HUES64 (cell line): Measurements from ENCODE around the gene BLOC1S5.
"Not testable (repeated sequence)": the region's sequence is repeated elsewhere in the genome, so short reads cannot be mapped to it uniquely, and the experiment has no call there.

ENCODE experiments used
- H3K27ac ChIP-seq: 2 replicates; pipeline ENCODE4 v1.7.0; 2013; ENCODE audit warnings: low read depth, low read length, inconsistent platforms
- H3K27me3 ChIP-seq: 2 replicates; pipeline ENCODE4 v1.6.1; 2013; ENCODE audit warnings: mild to moderate bottlenecking, low read length; ENCODE audit not compliant: insufficient read depth
- H3K36me3 ChIP-seq: 2 replicates; pipeline ENCODE4 v1.6.1; 2013; ENCODE audit warnings: mild to moderate bottlenecking, low read length; ENCODE audit not compliant: insufficient read depth
- H3K4me1 ChIP-seq: 2 replicates; pipeline ENCODE4 v1.6.1; 2013; ENCODE audit warnings: mild to moderate bottlenecking, low read length, moderate library complexity; ENCODE audit not compliant: insufficient read depth
- H3K4me3 ChIP-seq: 2 replicates; pipeline ENCODE4 v1.5.1; 2013; ENCODE audit warnings: mild to moderate bottlenecking, low read length, moderate library complexity
- H3K9ac ChIP-seq: 2 replicates; pipeline ENCODE4 v1.6.1; 2013; ENCODE audit warnings: mild to moderate bottlenecking, low read depth, low read length
- H3K9me3 ChIP-seq: 2 replicates; pipeline ENCODE4 v1.6.1; 2013; ENCODE audit warnings: low read depth, low read length; ENCODE audit not compliant: insufficient read depth
- WGBS: fragments of 150-250, 120-280 bp; methylation state at CpG from one replicate; pipeline ENCODE4 v1.1.7; 2013; ENCODE audit warnings: missing lambda C conversion rate; 5-methylcytosine and 5-hydroxymethylcytosine counted together

BLOC1S5 gene

DNA sequence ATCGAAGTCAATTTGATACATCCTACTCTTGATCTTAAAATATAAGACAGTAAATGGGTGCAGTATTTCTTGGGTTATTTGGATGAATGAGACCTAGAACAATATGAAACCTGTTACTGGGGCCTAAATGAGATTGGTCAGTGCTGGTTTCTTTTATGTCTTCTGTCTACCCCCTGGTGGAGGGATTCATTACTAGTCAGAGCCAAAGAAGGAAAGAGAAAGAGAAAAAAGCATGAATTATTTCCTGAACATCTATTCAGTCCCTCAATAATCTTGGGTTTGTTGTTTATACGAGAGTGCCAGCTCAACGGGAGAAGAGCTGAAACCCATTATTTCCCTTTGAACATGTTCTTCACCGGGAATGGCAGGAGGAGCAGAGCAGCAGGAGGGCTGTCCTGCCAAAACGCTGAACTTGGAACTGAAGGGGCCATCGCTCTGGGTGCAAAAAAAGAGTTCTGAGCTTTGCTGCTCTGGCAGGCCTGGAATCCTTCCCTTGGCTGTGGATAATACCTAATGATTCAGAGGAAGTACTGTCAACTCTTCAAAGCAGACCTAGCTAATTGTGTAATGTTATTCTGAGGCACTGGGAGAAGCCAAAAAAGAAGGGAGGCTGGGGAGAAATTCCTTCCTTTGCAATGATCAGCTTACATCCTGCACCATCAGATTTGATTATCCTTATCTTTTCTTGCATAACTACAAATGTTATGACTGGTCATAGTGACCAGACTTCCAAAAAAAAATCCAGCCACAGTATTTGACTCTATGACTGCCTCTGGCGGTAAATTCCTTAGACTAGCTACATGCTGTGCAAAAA, 72.0 kb downstream of the BLOC1S5 start:
- Histone ChIP-seq H3K9ac (no peak overlapping the region), H3K4me3 (no peak overlapping the region), H3K27ac (no peak overlapping the region), H3K9me3 (no peaks in the 10 kb centered on the region), H3K4me1 (peaks cover 4% of the 10 kb centered on the region; the same call in 1 of the 2 replicates), H3K36me3 (no peaks in the 10 kb centered on the region), H3K27me3 (no peaks in the 10 kb centered on the region)
- 24% methylated on average over 6 of the region's 7 CpGs for WGBS

DNA sequence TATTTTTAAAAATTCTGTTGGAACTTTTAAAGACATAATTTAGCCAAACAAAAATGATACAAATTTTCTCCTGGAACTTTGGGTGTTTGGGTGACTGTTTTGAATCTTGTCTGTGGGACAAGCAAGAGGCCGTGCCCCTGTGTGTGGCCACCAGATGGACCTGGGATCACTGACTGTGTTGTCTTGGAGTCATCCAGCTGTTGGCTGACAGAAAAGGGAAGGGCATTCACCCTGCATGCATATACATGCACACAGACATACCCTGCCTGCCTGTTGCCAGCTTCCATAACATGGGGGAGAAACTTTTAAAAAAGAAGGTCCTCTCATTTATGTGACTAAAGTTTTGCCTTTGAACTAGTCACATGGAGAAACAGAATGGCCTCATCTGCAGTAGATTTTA, 72.7 kb downstream of the BLOC1S5 start:
- Histone ChIP-seq H3K27me3 (no peaks in the 10 kb centered on the region), H3K4me1 (peaks cover 4% of the 10 kb centered on the region; the same call in 1 of the 2 replicates), H3K9ac (no peak overlapping the region), H3K9me3 (no peaks in the 10 kb centered on the region), H3K36me3 (no peaks in the 10 kb centered on the region), H3K27ac (no peak overlapping the region), H3K4me3 (no peak overlapping the region)
- 82% methylated on average over 1 of the region's 1 CpG for WGBS

DNA sequence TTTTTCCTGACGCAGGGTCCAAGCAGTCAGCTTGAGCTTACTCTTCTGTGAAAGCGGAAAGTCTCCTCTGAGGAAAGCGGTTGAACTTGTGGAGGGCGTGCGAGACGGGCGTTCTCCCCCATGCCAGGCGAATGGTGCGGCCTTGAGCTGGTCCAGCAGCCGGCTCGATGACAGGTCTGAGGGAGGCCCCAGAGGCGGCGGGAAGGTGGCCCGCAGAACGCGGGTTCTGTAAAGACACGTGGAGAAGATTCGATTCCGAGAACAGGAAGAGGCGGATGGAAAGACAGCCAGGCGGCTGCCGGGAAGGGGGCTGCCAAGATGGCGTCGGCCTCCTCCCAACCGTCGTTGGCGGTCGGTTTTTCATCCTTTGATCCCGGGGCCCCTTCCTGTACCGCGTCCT, 78.0 kb downstream of the BLOC1S5 start:
- H3K4me3 ChIP-seq, result no peak overlapping the region
- no peaks in the 10 kb centered on the region for H3K9me3 ChIP-seq
- no peaks in the 10 kb centered on the region for H3K36me3 ChIP-seq
- WGBS, result 95% methylated on average over 31 of the region's 31 CpGs
- no peak overlapping the region for H3K9ac ChIP-seq
- no peak overlapping the region for H3K27ac ChIP-seq
- no peaks in the 10 kb centered on the region for H3K4me1 ChIP-seq
- no peaks in the 10 kb centered on the region for H3K27me3 ChIP-seq

DNA sequence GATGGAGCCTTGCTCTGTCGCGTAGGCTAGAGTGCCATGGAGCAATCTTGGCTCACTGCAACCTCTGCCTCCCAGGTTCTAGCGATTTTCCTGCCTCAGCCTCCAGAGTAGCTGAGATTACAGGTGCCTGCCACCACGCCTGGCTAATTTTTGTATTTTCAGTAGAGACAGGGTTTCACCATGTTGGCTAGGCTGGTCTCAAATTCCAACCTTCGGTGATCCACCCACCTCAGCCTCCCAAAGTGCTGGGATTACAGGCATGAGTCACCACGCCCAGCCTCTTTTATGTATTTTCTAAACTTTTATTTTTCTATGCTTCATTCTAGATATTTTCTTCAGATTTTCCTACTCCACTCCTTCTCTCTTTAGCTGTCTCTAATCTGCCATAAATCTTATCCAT, 80.2 kb downstream of the BLOC1S5 start:
- not testable (repeated sequence) for H3K4me1 ChIP-seq, H3K27ac ChIP-seq, H3K27me3 ChIP-seq, H3K4me3 ChIP-seq, H3K9me3 ChIP-seq, H3K9ac ChIP-seq, H3K36me3 ChIP-seq
- WGBS, result 72% methylated on average over 6 of the region's 6 CpGs

DNA sequence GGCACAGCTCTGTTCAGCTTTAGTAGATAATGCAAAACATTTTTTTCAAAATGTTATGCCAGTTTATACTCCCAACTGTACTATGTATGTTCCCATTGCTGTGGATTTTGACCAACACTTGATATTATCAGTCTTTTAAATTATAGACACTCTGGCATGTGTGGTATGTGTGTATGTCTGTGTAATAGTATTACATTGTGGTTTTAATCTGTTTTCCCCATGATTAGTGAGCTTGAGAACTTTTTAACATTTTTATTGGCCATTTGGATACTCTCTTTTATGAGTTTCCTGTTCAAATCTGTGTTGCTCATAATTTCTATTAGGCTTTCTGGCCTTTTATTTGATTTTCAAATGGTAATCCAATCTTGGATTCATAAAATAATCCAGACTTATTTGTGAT, 84.4 kb downstream of the BLOC1S5 start:
- no peak overlapping the region for H3K9ac ChIP-seq
- no peaks in the 10 kb centered on the region for H3K36me3 ChIP-seq
- H3K9me3 ChIP-seq, result no peaks in the 10 kb centered on the region
- no peak overlapping the region for H3K4me3 ChIP-seq
- H3K27me3 ChIP-seq, result no peaks in the 10 kb centered on the region
- H3K4me1 ChIP-seq, result no peaks in the 10 kb centered on the region
- no peak overlapping the region for H3K27ac ChIP-seq

DNA sequence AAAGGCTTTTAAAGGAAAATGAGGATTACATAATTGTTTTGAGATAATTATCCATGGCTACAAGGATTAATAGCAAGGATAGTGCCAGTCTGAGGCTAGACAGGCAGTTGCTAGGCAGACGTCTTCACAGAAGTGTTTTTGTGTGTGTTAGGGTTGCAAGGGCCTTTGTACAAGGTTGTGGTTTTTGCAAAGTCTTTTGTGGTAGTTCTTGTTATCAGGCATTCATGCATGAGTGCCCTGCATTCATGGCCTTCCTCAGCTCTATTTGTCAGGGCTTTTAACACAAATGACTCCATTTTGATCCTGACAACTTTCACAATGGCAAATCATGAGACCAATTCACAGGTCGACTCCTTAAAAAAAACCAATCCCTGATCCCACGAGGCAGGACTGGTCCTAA, 85.5 kb downstream of the BLOC1S5 start:
- Histone ChIP-seq H3K27me3 (no peaks in the 10 kb centered on the region), H3K36me3 (no peaks in the 10 kb centered on the region), H3K27ac (no peak overlapping the region), H3K4me3 (no peak overlapping the region), H3K4me1 (no peaks in the 10 kb centered on the region), H3K9ac (no peak overlapping the region), H3K9me3 (no peaks in the 10 kb centered on the region)
- WGBS, result 83% methylated on average over 2 of the region's 3 CpGs

DNA sequence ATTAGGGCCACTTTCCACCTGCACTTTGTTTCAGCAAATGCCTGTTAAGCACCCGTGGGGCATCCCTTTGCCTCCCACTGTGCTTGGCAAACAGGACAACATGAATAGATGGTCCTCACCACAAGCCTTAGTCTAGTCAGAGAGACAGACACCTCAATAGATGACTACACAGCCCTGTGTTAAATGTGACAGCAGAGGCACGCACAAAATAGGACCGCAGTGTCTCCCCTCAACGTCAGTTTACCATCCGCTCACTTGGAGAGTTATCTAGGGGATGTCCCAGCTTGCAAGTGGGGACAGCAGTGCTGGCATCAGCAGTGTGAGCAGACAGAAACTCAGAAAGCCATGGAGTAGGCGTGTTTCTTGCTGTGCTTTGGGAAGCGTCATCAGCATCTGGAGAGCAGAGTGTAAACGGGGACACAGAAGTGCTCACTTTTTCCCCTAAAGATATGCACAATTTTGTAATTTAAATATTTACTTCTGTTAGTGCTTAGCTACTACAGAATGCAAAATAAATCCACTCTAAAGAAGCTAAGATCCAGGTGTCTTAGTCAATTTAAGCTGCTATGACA, 87.6 kb downstream of the BLOC1S5 start:
- H3K36me3 ChIP-seq, result no peaks in the 10 kb centered on the region
- H3K27ac ChIP-seq, result no peak overlapping the region
- no peak overlapping the region for H3K4me3 ChIP-seq
- no peaks in the 10 kb centered on the region for H3K4me1 ChIP-seq
- no peaks in the 10 kb centered on the region for H3K9me3 ChIP-seq
- no peak overlapping the region for H3K9ac ChIP-seq
- WGBS, result 91% methylated on average over 7 of the region's 8 CpGs
- H3K27me3 ChIP-seq, result no peaks in the 10 kb centered on the region

DNA sequence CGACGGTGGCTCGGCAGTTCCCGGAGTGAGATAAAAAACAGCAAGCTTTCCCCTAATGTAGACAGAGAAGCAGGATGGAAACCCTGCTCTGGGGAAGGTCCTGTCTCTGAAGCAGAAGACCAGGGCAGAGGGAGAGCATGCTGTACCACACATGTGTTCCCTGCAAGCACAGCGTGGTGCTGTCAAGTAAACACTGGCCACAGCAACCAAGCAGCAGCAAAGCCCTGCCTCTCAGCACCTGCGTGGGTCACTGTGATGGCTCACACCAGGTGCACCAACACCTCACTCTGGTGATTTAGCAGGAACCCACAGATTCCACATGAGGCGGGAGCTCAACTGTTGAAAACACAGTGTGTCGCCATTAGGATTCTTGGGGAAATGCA, 88.4 kb downstream of the BLOC1S5 start:
- H3K4me1 ChIP-seq, result no peaks in the 10 kb centered on the region
- H3K36me3 ChIP-seq, result no peaks in the 10 kb centered on the region; the same call in 1 of the 2 replicates
- no peak overlapping the region for H3K27ac ChIP-seq
- WGBS, result 89% methylated on average over 8 of the region's 8 CpGs
- no peak overlapping the region for H3K9ac ChIP-seq
- peaks cover under 1% of the 10 kb centered on the region for H3K9me3 ChIP-seq
- no peak overlapping the region for H3K4me3 ChIP-seq
- no peaks in the 10 kb centered on the region for H3K27me3 ChIP-seq

DNA sequence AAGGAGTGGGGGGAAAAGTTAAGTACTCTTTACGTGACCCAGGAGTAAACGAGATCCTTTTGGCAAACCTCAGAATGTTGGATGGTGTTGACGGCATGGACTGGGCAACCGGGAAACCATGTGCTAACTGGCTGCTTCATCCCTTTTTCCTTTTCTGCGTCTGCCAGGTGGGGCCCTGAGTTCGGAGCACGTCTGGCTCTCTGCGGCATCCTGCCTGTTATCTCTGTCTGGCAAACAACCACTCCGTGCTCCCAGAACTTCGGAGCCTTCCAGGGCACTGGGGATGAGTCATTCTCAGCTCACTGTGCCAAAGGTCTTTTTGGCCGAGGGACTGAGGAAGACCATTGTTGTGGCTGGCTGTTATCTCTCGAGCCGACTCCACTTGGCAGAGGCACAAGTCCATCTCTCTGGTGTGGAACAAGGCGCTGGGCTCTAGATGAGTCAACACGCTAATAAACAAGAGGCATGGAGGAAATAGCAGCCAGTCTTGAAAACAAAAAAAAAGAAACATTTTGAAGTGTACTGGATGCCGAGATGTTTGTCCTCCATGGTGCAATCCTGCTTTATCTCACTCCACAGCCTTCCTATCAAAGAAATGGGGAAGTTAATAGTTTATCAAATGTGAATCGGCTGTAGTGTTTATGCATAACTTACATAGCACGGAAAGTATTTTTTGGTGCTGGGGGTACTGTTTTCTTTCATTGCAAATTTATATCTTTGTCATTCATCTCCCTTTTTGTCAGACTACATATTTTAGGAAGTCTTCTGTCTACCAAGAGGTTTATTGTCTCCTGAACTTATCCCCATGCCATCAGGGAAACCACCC, 89.0 kb downstream of the BLOC1S5 start:
- H3K9ac ChIP-seq, result no peak overlapping the region
- no peak overlapping the region for H3K4me3 ChIP-seq
- H3K27me3 ChIP-seq, result no peaks in the 10 kb centered on the region
- no peaks in the 10 kb centered on the region for H3K4me1 ChIP-seq
- H3K9me3 ChIP-seq, result peaks cover 7% of the 10 kb centered on the region
- 84% methylated on average over 16 of the region's 18 CpGs for WGBS
- H3K36me3 ChIP-seq, result no peaks in the 10 kb centered on the region; the same call in 1 of the 2 replicates
- no peak overlapping the region for H3K27ac ChIP-seq

DNA sequence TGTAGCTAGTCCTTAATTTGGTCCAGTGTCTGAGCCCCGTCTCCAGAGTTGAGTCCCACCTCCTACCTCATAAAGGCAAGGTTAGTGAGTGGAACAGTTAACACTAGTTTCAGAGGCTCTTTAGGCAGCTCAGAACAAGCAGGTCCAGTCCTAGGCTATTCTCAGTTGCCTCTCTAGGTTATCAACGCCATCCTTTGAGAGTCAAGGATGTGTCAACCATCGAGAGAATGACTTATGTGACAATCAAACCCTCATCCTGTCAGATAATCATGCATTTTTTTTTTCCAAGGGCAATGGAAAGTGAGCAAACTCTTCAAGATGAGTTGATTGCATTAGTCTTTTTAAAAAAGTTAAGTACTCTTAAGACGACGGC, 89.6 kb downstream of the BLOC1S5 start:
- Histone ChIP-seq H3K4me1 (no peaks in the 10 kb centered on the region), H3K36me3 (no peaks in the 10 kb centered on the region; the same call in 1 of the 2 replicates), H3K9me3 (peaks cover 13% of the 10 kb centered on the region), H3K4me3 (no peak overlapping the region), H3K9ac (no peak overlapping the region), H3K27me3 (no peaks in the 10 kb centered on the region), H3K27ac (no peak overlapping the region)
- WGBS, result 88% methylated on average over 5 of the region's 5 CpGs

DNA sequence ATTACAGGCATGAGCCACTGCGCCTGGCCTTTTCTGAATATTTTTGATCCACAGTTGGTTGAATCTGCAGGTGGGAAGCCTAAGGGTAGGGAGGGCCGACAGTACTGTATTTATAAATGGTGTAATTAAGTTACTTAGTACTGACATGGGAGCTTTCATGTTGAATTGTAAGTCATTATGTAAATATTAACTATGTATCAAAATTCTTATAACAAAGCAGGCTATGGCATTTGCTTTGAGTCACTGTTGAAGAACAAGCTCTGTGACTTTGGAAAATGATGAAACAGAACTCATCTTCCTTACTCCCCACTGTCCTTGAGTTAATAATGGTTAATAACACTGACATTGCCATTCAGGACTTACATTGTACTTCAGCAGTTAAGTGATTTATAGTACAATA, 90.6 kb downstream of the BLOC1S5 start:
- peaks cover 15% of the 10 kb centered on the region for H3K9me3 ChIP-seq
- H3K27ac ChIP-seq, result no peak overlapping the region
- no peaks in the 10 kb centered on the region for H3K4me1 ChIP-seq
- 92% methylated on average over 2 of the region's 2 CpGs for WGBS
- no peak overlapping the region for H3K4me3 ChIP-seq
- H3K36me3 ChIP-seq, result no peaks in the 10 kb centered on the region; the same call in 1 of the 2 replicates
- H3K9ac ChIP-seq, result no peak overlapping the region
- H3K27me3 ChIP-seq, result no peaks in the 10 kb centered on the region
